ENCODE results near the gene AP1G2. TPM values are rescaled to one million over a fixed set of nuclear protein-coding genes. Genes with fewer than 3 reads are reported as not detected.

AP1G2 gene
- total RNA-seq, 1 experiment from 2014 or later = 83.3 TPM

DNA sequence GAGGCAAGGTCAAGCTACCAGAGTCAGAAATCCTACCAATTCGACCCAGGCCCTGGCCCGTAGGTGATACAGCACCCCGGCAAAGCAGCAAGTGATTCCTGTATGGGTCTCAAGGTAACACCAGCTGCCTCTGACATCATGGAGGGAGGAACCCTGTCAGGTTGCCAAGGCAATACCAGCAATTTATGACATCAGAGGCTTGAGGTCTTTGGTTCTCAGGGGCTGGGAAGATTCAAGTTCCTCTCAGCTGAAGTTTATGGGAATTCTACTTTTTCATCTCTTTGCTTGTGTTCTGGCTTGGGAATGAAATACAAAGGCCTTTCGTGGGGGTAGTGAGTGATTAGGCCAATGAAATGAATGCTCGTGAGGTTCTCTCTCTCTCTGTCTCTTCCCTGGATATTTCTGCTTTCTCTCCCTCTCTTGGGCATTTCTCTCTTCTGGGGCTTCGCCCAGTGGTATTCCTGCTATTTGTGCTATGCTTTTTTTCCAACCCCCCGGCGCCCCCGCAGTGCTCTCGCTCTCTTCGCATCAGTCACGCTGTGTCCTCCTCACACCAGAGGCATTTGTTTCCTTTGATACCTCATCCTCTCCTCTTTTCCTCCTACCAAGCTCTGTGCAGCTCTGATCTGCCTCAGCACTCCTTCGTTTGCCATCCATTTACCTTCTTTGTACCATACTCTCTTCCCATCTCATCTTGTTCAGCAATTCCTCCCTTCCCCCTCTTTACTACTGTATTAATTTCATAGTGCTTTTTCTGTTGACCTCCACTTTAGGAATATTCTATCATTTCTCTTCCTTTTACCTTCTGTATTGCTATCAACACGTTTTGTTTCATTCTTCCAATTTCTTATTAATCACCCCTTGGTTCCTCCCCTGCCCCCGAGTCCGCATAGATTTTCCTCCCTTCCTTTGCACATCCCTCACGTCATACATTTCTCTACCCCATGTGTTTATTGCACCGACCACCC lies 19.0 kb downstream of the AP1G2 start:
- Histone ChIP-seq H3K4me3 (ENCODE audit: insufficient read depth, low read depth, low read length) (no peak overlapping the region), H3K36me3 (replicated peaks; ENCODE audit: control insufficient read depth, insufficient read depth, low read length) (no peaks in the 10 kb centered on the region; the same call in 1 of the 2 replicates)
- peak; percentile 66 for DNase-seq

DNA sequence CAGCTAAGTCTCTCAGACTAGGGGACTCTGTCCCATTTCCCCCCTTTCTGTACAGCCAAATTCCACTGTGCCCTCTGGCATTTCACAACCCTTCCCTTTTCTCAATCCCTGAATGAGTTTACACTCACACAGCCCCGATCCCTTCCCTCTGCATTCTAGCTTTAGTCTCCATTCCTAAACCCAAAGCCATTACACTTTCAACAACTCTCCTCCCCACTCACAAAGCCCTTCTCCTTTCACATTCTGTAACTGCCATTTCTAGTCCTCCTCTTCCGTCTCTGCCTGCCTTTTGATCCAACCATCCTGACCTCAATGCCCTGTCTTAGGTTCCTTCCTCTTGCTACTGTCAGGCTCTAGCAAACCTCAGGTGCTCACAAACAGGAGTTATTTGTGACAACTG lies 19.7 kb downstream of the AP1G2 start:
- Histone ChIP-seq H3K27me3 (ENCODE audit: control insufficient read depth, insufficient read depth, low read length) (no peaks in the 10 kb centered on the region), H3K4me3 (ENCODE audit: insufficient read depth, low read depth, low read length) (no peak overlapping the region), H3K36me3 (replicated peaks; ENCODE audit: control insufficient read depth, insufficient read depth, low read length) (peaks cover 3% of the 10 kb centered on the region)
- no peak for DNase-seq

More for the DNA sequence above, 19.0 kb downstream of the AP1G2 start:
- no peaks in the 10 kb centered on the region for H3K27me3 ChIP-seq (ENCODE audit: control insufficient read depth, insufficient read depth, low read length)

DNA sequence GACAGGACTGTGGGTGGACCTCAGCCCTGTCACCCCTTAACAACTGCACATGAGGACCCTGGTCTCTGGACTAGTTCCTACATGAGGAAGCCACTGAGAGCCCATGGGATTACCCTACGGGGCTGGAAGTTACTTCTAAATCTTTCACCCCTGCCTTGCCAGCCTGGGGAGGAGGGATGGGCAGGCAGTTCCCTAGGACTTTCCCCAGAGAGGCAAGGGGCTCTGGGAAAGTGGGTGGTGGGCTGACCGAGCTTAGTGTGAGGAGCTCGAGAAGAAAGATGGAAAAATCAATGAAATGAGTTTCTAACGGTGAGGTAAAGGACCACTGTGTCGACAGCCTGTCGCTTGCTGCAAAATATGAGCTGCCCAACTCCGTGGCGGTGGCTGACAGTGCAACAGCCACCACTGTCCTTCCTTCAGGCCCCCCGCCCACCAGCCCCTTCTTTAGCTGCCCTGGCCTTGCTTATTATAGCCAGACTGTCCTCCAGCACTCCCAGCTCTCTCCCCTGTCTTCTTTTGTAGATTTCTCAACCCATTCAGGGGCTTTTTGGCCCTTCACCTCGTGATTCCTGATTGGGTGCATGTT lies 21.0 kb downstream of the AP1G2 start:
- Histone ChIP-seq H3K36me3 (replicated peaks; ENCODE audit: control insufficient read depth, insufficient read depth, low read length) (peaks cover 7% of the 10 kb centered on the region), H3K27me3 (ENCODE audit: control insufficient read depth, insufficient read depth, low read length) (no peaks in the 10 kb centered on the region), H3K4me3 (ENCODE audit: insufficient read depth, low read depth, low read length) (no peak overlapping the region)
- no peak for DNase-seq

DNA sequence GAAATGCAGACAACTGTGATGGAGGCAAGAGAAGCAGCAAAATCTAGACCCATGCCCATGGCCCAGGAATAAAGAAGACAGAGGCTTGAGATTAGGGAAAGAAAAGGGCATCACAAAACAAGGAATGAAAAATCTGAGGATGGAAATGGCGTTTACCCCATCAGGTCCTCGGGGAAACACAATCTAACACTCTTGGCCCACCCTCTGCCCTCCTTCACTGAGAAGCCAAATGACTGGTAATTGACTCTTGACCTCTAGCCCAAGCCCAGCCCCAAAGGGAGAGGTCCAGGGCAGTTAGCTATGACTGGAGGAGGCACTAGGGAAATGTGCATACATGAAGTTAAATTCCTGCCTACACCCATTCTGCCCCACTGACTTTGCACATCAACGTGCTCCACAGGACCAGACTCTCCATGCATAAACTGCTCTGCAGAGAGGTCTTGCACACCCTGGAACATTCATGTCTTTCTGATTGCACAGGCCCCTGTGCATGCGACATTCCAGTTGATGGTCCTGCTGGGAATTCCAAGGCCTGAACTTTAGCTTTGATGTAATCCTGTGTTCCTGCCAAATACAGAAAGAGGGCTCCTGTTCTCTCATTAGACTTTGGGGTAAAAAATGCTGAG lies 21.7 kb downstream of the AP1G2 start:
- Histone ChIP-seq H3K4me3 (ENCODE audit: insufficient read depth, low read depth, low read length) (no peak overlapping the region), H3K36me3 (replicated peaks; ENCODE audit: control insufficient read depth, insufficient read depth, low read length) (peaks cover 7% of the 10 kb centered on the region), H3K27me3 (ENCODE audit: control insufficient read depth, insufficient read depth, low read length) (no peaks in the 10 kb centered on the region)
- no peak for DNase-seq

DNA sequence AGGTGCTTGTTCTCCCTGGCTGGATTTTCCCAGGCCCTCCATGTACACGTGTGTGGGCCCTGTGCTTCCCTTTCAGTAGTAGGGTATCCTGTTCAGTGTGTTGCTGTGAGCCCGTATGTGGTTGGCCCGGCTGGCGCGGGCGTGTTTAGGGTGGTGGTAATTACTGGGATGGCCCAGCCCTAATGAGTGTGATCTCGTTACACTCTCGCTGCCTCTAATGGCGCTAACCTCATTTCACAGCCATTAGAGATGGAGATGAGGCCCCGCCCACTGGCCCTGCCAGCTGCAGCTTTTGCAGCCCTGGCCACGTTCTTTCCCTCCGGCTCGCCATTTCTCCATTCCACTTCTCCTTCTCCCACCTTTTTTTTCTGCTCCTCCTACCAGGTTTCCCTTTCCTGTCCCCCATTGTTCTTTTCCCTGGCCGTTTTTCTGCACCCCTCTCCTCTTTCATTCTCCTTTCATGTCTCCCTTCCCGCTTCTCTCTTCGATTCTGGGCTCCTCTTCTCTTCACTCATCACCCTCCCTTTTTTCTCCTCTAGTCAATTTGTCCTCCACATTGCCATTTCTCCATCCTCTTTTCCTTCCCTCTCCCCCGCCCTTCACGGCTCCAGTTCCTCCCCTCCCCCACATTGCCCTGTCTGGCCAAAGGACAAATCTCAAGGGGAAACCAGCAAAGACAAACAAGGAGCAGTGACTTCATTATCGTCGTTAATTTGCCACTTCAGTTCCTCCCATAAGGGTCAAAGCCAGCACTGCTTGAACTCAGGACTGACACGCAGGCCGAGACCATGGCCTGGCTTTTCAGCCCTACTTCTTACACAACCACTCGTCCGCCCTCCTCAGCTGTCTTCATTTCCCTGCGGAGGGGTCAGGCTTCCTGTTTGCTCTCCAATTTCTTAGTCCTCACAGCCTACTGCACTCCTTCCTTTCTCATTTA lies 22.8 kb downstream of the AP1G2 start:
- Histone ChIP-seq H3K27me3 (ENCODE audit: control insufficient read depth, insufficient read depth, low read length) (no peaks in the 10 kb centered on the region), H3K4me3 (ENCODE audit: insufficient read depth, low read depth, low read length) (no peak overlapping the region), H3K36me3 (replicated peaks; ENCODE audit: control insufficient read depth, insufficient read depth, low read length) (peaks cover 7% of the 10 kb centered on the region)
- peak; percentile 60 for DNase-seq

DNA sequence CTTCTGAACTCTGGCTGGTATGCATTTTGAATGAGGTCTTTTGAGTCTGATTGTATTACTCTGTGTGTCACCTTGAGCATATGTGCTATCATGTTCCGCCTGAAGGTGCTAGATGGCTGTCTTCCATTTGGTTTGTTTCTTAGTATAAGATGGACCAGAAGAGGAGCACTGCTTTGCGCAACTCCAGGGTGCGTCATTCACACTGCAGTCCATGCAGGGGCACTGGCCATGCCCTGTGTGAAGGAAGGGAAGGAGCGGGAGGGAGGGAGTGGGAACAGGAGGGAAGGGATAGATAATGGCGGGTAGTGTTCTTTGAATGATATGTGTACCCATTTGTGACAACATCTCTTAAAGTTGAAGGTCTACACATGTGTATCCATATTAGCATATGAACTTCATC lies 24.2 kb downstream of the AP1G2 start:
- no peak overlapping the region for H3K4me3 ChIP-seq (ENCODE audit: insufficient read depth, low read depth, low read length)
- no peaks in the 10 kb centered on the region for H3K27me3 ChIP-seq (ENCODE audit: control insufficient read depth, insufficient read depth, low read length)
- no peak for DNase-seq
- H3K36me3 ChIP-seq (replicated peaks; ENCODE audit: control insufficient read depth, insufficient read depth, low read length) = peaks cover 7% of the 10 kb centered on the region

DNA sequence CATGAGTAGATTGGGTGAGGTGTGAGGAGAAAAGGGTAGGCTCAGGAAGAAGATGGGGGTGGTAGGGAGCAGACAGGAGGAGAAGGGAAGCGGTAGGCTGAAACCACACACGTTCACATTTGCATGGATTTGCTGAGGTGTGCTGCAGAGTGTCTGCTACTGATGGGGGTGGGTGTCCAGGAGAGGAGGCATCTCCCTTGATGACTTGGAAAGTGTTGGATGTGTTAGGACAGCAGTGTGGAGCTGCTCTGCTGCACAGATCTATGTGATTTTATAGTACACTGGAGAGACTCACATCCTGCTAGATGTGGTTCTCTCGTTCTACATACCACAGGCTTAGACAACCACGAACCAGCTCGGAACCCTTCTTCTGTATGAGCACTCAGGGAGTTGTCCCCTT lies 25.3 kb downstream of the AP1G2 start:
- no peaks in the 10 kb centered on the region for H3K27me3 ChIP-seq (ENCODE audit: control insufficient read depth, insufficient read depth, low read length)
- no peak overlapping the region for H3K4me3 ChIP-seq (ENCODE audit: insufficient read depth, low read depth, low read length)
- peaks cover 7% of the 10 kb centered on the region for H3K36me3 ChIP-seq (replicated peaks; ENCODE audit: control insufficient read depth, insufficient read depth, low read length)
- DNase-seq = no peak

DNA sequence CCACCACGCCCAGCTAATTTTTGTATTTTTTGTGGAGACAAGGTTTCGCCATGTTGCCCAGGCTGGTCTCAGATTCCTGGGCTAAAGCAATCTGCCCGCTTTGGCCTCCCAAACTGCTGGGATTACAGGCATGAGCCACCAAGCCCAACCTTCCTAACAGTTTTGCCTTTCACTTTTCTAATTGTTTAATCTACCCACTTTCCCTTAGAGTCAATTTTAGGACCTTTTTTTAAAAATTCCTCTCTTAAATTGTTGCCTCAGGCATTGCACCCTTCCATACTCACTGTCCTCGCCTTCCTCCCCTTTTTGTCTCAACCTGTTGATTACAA lies 27.5 kb downstream of the AP1G2 start:
- no peak for DNase-seq
- Histone ChIP-seq H3K36me3 (replicated peaks; ENCODE audit: control insufficient read depth, insufficient read depth, low read length) (peaks cover 7% of the 10 kb centered on the region), H3K27me3 (ENCODE audit: control insufficient read depth, insufficient read depth, low read length) (no peaks in the 10 kb centered on the region)

DNA sequence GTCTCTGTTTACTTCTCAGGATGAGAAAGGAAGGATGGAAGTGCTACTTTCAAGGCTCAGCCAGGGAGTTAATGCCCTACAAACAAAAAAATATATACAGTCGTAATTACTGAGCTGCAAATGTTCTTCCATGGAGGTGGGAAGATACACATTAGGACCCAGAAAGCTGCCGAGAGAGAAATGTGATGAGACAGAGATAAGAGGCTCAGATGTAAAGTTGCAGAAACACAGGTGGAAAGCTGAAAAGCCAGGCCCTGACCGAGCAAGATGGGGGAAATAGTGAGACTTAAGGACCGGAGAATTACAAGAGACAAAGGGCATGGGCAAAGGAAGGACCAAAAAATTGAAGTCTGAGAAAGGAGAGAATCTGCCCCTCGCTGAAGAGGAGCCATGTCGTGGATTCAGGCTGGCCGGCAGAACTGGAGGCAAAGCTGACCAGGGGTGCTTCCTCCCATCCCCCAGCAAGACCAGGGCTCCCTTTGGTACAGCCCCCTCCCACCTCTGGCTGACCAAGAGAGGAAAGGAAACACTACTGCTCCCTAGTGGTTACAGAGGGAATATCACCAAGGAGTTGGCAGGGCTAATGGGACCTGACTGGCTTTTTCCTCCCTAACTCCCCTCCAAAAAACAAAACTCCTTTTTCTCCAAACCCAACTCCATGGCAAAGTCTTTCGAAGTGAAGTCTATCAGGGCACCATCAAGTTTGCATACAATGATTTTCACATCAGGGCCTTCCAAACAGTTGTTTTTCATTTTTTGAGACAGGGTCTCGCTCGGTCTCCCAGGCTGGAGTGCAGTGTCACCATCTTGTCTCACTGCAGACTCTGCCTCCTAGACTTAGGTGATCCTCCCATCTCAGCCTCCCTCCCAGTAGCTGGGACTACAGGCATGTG lies 28.1 kb downstream of the AP1G2 start:
- Histone ChIP-seq H3K36me3 (replicated peaks; ENCODE audit: control insufficient read depth, insufficient read depth, low read length) (peaks cover 9% of the 10 kb centered on the region), H3K4me3 (ENCODE audit: insufficient read depth, low read depth, low read length) (no peak overlapping the region), H3K27me3 (ENCODE audit: control insufficient read depth, insufficient read depth, low read length) (no peaks in the 10 kb centered on the region)
- peak; percentile 88 for DNase-seq

More for the DNA sequence above, 27.5 kb downstream of the AP1G2 start:
- no peak overlapping the region for H3K4me3 ChIP-seq (ENCODE audit: insufficient read depth, low read depth, low read length)

DNA sequence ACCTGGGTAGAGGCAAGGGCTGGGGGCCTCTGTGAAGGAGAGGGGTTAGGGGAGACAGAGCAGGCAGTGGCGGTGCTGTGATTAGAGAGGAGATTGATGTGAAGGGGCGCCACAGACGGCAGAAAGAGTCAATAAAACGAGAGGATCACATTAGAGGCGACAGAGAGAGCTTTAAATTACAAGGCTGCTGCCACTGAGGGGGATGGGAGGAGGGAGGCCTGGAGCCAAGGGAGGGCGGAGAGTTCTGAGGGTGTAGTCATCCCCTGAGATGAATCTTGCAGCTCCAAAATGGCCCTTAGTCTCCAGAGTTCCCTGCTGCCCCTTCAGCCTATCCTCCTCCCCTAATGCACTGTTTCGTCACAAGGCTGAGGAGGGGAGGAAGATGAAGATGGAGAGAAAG lies 28.8 kb downstream of the AP1G2 start:
- peaks cover 12% of the 10 kb centered on the region for H3K36me3 ChIP-seq (replicated peaks; ENCODE audit: control insufficient read depth, insufficient read depth, low read length)
- H3K27me3 ChIP-seq (ENCODE audit: control insufficient read depth, insufficient read depth, low read length) = no peaks in the 10 kb centered on the region
- DNase-seq = no peak
- peak overlapping the region; percentile 38 for H3K4me3 ChIP-seq (ENCODE audit: insufficient read depth, low read depth, low read length)

DNA sequence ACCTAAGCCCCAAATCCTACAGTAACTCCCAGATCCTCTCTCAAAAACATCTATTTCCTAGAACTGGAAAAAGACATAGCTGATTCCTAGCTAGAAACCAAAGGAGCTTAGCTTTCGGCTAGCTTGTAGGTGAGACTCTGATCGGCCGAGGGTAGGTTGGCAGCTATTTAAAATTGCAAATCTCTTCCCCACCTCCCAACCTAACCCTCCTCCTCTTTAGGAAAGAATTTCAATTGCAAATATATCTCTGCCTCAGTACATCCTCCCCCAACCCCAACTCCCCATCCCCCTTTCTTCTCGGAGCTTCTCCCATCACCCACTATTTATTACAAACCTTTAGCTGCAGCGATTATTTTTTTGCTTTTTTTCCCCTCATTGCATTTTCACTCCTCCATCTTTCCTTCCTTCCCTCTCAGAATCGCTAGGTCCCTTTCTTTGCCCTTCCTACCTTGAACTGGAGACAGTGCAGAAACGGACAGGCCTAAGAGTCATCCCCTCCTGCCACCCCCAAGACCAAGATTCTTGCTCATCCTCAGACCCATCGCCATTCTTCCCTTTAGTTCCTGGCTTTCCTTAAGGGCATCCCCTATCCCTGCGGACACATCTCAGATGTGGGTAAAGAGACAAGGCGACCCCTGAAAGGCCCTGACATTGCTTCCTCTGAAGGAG lies 29.4 kb downstream of the AP1G2 start:
- Histone ChIP-seq H3K27me3 (ENCODE audit: control insufficient read depth, insufficient read depth, low read length) (no peaks in the 10 kb centered on the region), H3K36me3 (replicated peaks; ENCODE audit: control insufficient read depth, insufficient read depth, low read length) (peaks cover 13% of the 10 kb centered on the region), H3K4me3 (ENCODE audit: insufficient read depth, low read depth, low read length) (peak overlapping the region; percentile 73)
- peak; percentile 73 for DNase-seq

DNA sequence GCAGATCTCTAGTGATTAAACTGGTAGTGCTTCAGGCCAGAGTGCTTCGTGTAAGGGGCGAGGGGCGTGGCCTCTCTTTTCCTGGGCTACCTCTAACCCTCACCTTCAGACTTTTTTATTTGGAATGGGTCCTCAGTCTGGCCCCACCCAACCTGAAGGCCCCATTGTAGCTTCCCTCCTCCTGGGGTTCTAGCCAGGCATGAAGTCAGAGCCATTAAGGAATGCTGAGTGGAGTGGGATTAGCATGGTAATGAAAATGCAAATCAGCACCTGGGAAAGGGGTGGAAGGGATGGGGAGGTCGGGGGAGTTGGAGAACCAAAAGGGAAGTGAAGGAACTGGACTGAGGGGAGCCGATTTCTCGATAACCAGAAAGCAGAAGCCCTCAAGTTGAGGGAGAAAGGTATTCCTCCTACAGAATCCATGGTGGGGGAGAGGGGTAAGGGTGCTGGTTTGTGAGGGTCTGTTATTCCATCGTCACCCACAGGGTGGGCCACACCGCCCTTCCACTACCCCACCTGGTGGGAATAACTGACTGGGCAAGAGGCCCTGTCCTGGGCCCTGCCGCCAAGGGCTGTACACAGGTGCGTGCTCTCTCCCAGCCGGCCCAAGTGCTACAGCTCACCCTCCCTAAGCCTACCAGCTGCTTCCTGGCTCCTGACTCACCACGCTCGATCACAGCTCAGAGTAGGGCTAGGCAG lies 30.1 kb downstream of the AP1G2 start:
- Histone ChIP-seq H3K36me3 (replicated peaks; ENCODE audit: control insufficient read depth, insufficient read depth, low read length) (peaks cover 19% of the 10 kb centered on the region), H3K4me3 (ENCODE audit: insufficient read depth, low read depth, low read length) (peak overlapping the region; percentile 73), H3K27me3 (ENCODE audit: control insufficient read depth, insufficient read depth, low read length) (no peaks in the 10 kb centered on the region)
- DNase-seq = peak; percentile 90

Data from H7 (cell line).